ENCODE results near the gene TUSC2.
A peak's percentile ranks its signal among the peaks of the same experiment; 100 is the strongest.

The TUSC2 gene

DNA sequence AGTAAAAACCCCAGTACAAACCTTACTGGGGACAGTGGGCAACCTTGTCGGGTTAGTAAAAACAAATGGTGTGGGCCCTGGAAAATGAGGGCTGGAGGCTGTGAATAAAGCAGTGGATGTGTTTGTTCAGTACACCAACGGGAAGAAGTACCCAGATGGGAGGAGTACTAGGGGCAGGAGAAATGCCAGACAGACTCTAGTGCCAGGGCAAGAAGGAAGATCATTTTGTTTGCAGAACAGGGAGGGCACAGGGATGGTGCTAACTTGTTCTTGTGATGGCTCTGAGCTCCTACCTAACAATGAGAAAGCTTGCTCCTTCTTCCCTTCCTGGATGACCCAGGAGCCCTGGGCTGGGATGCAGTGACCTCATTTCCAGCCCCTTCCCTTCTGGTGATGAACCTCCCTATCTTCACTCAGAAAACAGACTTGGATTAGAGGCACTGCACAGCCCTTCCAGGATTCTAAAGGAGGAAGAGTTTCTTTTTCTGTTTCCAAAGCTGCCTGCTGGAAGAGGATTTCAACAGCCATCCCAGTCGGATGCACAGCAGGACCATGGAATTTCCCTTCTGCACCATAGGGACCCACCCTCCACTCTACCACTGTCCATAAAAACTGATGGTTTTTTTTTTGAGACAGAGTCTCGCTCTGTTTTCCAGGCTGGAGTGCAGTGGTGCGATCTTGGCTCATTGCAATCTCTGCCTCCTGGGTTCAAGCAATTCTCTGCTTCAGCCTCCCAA, 6.5 kb upstream of the TUSC2 start:
- Histone ChIP-seq H3K27me3 (ENCODE audit: insufficient read depth, low read length, poor library complexity, severe bottlenecking) (peaks cover 4% of the 10 kb centered on the region), H3K79me2 (ENCODE audit: insufficient read depth, low read length) (peaks cover 93% of the 10 kb centered on the region), H3K9me2 (replicated peaks; ENCODE audit: low read depth, low read length) (no peaks in the 10 kb centered on the region), H3K4me1 (ENCODE audit: insufficient read depth, low read length, poor library complexity, severe bottlenecking) (peaks cover 31% of the 10 kb centered on the region), H3K9ac (ENCODE audit: low read depth, low read length, poor library complexity, severe bottlenecking) (peak overlapping the region; percentile 98), H2AFZ (ENCODE audit: low read length) (no peak overlapping the region), H3F3A (ENCODE audit: low read depth) (peaks cover 6% of the 10 kb centered on the region; the same call in 1 of the 2 replicates), H3K36me3 (ENCODE audit: insufficient read depth, low read length) (peaks cover 42% of the 10 kb centered on the region), H4K20me1 (ENCODE audit: insufficient read depth, low read length, poor library complexity, severe bottlenecking) (peaks cover 74% of the 10 kb centered on the region), H3K9me3 (ENCODE audit: insufficient read depth, low read depth, low read length) (no peaks in the 10 kb centered on the region), H3K4me2 (ENCODE audit: low read depth, low read length, poor library complexity, severe bottlenecking) (peak overlapping the region; percentile 99), H3K4me3 (ENCODE audit: low read length, poor library complexity, severe bottlenecking) (peak overlapping the region; percentile 97)
- TF ChIP-seq EZH2phosphoT487 (IDR thresholded peaks at IDR 0.05; ENCODE audit: borderline replicate concordance), result no peak
- TF ChIP-seq, protein P1, sequence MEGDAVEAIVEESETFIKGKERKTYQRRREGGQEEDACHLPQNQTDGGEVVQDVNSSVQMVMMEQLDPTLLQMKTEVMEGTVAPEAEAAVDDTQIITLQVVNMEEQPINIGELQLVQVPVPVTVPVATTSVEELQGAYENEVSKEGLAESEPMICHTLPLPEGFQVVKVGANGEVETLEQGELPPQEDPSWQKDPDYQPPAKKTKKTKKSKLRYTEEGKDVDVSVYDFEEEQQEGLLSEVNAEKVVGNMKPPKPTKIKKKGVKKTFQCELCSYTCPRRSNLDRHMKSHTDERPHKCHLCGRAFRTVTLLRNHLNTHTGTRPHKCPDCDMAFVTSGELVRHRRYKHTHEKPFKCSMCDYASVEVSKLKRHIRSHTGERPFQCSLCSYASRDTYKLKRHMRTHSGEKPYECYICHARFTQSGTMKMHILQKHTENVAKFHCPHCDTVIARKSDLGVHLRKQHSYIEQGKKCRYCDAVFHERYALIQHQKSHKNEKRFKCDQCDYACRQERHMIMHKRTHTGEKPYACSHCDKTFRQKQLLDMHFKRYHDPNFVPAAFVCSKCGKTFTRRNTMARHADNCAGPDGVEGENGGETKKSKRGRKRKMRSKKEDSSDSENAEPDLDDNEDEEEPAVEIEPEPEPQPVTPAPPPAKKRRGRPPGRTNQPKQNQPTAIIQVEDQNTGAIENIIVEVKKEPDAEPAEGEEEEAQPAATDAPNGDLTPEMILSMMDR (conservative IDR thresholded peaks at IDR 0.05; ENCODE audit: low read length), result no peak

- Histone ChIP-seq H3K4me3 (ENCODE audit: low read length, poor library complexity, severe bottlenecking) (peak overlapping the region; percentile 97), H3K4me1 (ENCODE audit: insufficient read depth, low read length, poor library complexity, severe bottlenecking) (peaks cover 28% of the 10 kb centered on the region), H3K9ac (ENCODE audit: low read depth, low read length, poor library complexity, severe bottlenecking) (peak overlapping the region; percentile 98), H3K36me3 (ENCODE audit: insufficient read depth, low read length) (peaks cover 46% of the 10 kb centered on the region), H4K20me1 (ENCODE audit: insufficient read depth, low read length, poor library complexity, severe bottlenecking) (peaks cover 78% of the 10 kb centered on the region), H3F3A (ENCODE audit: low read depth) (peaks cover 8% of the 10 kb centered on the region; the same call in 1 of the 2 replicates), H3K9me3 (ENCODE audit: insufficient read depth, low read depth, low read length) (no peaks in the 10 kb centered on the region), H3K27me3 (ENCODE audit: insufficient read depth, low read length, poor library complexity, severe bottlenecking) (peaks cover 4% of the 10 kb centered on the region), H2AFZ (ENCODE audit: low read length) (no peak overlapping the region), H3K79me2 (ENCODE audit: insufficient read depth, low read length) (peaks cover 86% of the 10 kb centered on the region), H3K4me2 (ENCODE audit: low read depth, low read length, poor library complexity, severe bottlenecking) (peak overlapping the region; percentile 99), H3K9me2 (replicated peaks; ENCODE audit: low read depth, low read length) (no peaks in the 10 kb centered on the region)
- no peak for TF ChIP-seq EZH2phosphoT487 (IDR thresholded peaks at IDR 0.05; ENCODE audit: borderline replicate concordance)
These were observed 5.8 kb upstream of the TUSC2 start for GRCh38 chr3:50333744-50334328.

DNA sequence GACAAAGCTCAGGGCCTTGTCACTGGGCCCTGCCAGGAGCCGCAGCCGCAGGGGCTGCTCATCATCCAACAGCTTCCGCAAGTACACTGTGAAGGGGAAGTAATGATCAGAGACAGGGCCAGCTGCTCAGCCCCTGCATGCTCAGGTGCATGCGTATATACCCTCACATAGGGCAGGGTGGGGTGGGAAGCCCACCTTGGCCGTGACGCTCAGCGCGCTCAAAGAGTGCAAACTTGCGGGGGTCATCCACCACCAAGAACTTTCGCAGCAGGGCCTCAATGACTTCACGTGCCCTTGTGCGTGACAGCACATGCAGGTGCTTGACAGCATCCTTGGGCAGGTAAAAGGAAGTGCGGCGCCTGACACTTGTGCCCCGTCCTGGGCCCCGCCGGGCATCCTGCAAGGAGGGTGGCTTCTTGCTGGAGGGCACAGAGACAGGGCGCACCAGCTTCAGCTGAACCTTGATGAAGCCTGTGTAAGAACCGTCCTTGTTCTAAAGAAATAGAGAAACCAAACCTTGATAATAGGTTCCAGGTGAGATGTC, 3.4 kb upstream of the TUSC2 start:
- no peak overlapping the region for H2AFZ ChIP-seq (ENCODE audit: low read length)

More for the DNA sequence above, 3.4 kb upstream of the TUSC2 start:
- H3K4me3 ChIP-seq (ENCODE audit: low read length, poor library complexity, severe bottlenecking), result no peak overlapping the region
- no peaks in the 10 kb centered on the region for H3K9me3 ChIP-seq (ENCODE audit: insufficient read depth, low read depth, low read length)
- H3K4me2 ChIP-seq (ENCODE audit: low read depth, low read length, poor library complexity, severe bottlenecking), result no peak overlapping the region
- H3K4me1 ChIP-seq (ENCODE audit: insufficient read depth, low read length, poor library complexity, severe bottlenecking), result peaks cover 34% of the 10 kb centered on the region
- H3K36me3 ChIP-seq (ENCODE audit: insufficient read depth, low read length), result peaks cover 46% of the 10 kb centered on the region
- TF ChIP-seq, protein P1 (conservative IDR thresholded peaks at IDR 0.05; ENCODE audit: low read length), result no peak
- TF ChIP-seq EZH2phosphoT487 (IDR thresholded peaks at IDR 0.05; ENCODE audit: borderline replicate concordance), result no peak
- H3K27me3 ChIP-seq (ENCODE audit: insufficient read depth, low read length, poor library complexity, severe bottlenecking), result no peaks in the 10 kb centered on the region
- H3K9ac ChIP-seq (ENCODE audit: low read depth, low read length, poor library complexity, severe bottlenecking), result no peak overlapping the region
- H3F3A ChIP-seq (ENCODE audit: low read depth), result peaks cover 9% of the 10 kb centered on the region
- peaks cover 83% of the 10 kb centered on the region for H4K20me1 ChIP-seq (ENCODE audit: insufficient read depth, low read length, poor library complexity, severe bottlenecking)
- peaks cover 81% of the 10 kb centered on the region for H3K79me2 ChIP-seq (ENCODE audit: insufficient read depth, low read length)
- H3K9me2 ChIP-seq (replicated peaks; ENCODE audit: low read depth, low read length), result no peaks in the 10 kb centered on the region
